ENCODE results near the gene BACH2. TPM values are rescaled to one million over a fixed set of nuclear protein-coding genes. Genes with fewer than 3 reads are reported as not detected.
A peak's percentile ranks its signal among the peaks of the same experiment; 100 is the strongest.

Gene BACH2
- total RNA-seq, 1 donor from 2014 or later, result 2.6 TPM

DNA sequence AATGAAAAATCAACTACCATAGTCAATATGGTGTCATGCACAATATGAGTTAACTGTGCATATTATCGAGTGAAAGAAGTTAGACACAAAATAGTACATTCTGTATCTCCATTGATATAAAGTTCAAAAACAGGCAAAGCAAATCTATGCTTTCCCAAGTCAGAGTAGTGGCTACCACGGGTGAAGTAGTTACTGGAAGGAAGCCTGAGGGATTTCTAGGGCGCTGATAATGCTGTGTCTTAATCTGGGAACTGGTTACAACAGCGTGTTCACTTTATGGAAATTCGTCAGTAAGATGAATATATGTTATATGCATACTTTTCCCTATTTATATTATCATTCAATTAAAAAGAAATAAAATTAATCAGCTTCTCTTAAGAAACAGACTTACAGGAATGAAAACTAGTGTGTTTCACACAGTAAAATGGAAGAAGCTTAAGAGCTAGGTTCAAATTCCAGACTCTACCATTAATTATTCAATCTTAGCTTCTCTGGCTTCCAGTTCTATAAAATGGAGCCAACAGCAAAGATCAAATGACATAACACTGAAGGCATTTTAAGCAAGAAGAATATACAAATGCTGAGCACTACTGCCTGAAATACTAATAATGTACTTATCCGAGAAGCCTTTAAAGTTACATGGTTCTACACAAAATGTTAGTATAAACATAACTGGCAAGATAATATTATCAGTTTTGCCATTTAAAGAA lies 19.2 kb downstream of the BACH2 start:
- DNase-seq (ENCODE audit: low spot score), result no peak

DNA sequence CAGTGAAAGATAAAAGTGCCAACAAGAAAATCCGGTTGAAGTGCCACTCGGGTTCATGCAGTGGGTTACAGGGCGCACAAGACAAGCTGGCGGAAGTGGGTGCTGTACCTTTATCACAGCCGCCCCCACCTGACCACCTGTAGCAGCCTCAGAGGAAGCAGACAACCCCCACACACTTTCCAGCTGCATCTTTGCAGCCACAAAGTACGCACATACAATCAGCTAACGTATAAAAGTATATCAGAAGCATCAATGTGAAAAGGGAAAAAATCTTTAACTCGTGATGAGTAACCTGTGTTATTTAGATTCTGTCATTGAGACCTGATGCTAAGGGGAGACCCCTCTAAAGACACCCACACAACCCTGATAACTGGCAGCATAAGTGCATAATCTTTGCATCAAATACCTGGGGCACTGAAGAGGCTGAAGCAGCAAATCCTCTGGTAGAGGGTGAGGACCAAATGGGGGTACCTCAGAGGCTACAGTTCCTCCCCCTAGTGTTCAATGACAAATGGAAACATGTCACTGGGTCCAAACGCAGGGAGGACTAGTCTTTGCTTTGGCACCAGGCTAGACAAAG lies 22.1 kb downstream of the BACH2 start:
- DNase-seq (ENCODE audit: low spot score), result peak; percentile 52

DNA sequence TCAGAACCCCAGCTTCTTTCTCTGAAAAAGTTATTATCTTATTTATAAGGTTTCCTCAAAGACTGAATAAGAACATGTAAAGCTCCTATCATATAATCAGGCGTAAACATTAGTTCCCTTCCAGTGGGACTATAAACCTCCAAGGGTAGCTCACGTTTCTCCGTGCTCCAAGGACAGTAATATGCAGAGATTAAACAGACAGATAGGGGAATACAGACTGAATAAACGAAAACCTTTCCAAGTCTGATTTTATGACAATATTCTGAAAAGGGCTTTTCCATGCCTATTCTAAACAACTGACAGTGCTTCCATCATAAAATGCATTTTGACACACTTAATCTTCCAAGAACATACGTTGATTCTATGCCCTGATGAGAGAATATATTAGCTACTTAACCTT lies 22.8 kb downstream of the BACH2 start:
- no peak for DNase-seq (ENCODE audit: low spot score)

DNA sequence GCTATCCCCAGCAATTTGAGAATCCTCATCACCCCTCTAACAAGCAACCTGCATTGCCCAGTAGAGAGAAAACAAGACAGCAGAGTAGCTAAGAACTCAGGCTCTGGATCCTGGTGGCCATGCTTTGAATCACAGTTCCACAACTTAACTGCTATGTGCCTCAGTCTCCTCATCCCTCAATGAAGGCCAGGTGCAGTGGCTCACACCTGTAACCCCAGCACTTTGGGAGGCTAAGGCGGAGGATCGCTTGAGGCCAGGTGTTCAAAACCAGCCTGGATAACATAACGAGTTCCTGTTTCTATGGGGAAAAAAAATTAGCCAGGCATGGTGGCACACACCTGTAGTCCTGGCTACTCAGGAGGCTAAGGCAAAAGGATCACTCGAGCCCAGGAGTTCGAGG lies 23.7 kb downstream of the BACH2 start:
- DNase-seq (ENCODE audit: low spot score), result no peak

DNA sequence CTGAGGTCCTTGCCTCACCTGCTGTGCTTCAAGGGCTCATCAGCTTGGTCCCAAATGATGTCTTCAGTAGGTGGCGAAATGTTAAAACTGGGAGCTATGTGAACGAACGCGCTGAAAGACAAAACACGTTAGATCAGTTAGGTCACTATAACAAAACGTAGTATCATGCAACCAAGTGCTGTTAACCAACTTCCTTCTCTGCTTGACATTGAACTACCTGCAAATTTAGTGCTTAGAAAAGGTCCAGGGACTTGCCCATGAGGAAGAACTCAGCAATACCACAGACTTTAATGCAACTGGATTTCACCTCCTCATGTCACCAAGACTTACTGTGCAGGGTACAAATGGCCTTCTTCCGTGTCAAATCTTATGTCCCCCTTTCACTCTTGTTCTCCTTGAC lies 24.8 kb downstream of the BACH2 start:
- no peak for DNase-seq (ENCODE audit: low spot score)

- DNase-seq (ENCODE audit: low spot score), result no peak
Measured at GRCh38 chr6:90269334-90269733, 27.3 kb downstream of the BACH2 start.

DNA sequence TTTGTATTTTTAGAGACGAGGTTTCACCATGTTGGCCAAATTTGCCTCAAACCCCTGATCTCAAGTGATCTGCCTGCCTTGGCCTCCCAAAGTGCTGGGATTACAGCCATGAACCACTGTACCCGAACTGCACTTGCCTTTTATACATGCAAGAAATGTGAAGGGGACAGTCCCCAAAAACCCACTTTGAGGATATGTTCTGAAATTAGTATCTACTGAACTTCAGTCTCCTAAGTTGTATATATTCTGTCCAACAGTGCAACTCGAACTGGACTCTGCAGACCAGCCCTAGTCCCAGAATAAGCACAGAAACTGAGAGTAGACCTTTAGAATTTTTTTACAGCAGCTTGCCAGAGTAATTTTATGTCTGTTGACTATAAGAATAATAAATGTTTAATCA lies 28.5 kb downstream of the BACH2 start:
- DNase-seq (ENCODE audit: low spot score), result no peak

- no peak for DNase-seq (ENCODE audit: low spot score)
Measured at GRCh38 chr6:90266905-90267621, 29.6 kb downstream of the BACH2 start.

DNA sequence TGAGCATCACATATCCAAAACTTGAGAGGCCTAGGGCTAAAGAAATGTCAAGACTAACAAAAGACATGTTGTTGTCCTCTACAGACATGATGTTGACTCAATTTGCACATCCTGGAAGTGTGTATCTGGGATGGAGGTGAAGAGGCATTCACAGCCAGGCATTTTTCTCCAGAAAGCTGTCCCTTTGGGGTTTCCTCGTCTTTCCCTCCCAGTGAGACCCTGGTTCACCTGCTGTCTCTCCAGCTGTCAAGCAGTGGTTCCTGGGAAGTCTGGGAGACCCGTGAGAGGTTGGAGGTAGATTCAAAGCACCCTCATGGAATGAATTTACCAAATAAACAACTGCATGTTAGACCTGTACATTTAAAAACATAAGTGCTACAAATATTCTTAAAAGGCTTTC lies 32.1 kb downstream of the BACH2 start:
- DNase-seq (ENCODE audit: low spot score), result no peak

DNA sequence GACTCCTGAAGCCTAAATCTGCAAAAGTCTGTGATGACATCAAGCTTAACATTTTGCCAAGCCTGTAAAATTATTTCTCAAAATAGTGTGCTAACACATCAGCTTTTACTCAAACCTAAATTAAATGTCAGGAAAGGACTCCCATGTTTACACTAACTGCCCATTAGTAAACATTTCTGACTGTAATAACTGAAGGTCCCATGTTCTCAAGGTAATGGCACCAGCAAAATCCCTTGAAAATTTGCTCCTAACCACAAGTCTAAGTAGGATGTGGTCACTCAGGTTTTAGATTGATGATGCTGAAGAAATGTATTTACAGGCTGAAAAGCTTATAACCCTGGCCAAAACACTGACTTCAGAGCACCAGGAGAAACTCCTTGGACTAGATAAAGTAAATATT lies 33.0 kb downstream of the BACH2 start:
- no peak for DNase-seq (ENCODE audit: low spot score)

DNA sequence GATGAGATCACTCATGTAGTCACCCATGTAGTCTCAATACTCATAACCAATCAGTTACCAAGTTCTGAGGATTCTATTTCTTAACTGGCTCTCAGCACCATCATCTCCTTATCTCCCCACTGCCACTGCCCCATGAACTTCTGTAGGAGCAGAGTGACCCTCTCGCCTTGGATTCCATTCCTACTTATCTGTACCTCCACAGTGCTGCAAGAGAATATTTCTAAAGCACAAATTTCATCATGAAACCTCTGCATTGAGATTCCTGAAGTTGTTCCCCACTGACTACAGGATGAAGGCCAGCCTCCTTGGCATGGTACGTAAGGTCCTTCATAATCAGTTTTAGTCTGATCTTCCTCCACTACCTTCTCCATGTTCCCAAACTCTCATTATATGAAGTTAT lies 34.8 kb downstream of the BACH2 start:
- DNase-seq (ENCODE audit: low spot score), result no peak

DNA sequence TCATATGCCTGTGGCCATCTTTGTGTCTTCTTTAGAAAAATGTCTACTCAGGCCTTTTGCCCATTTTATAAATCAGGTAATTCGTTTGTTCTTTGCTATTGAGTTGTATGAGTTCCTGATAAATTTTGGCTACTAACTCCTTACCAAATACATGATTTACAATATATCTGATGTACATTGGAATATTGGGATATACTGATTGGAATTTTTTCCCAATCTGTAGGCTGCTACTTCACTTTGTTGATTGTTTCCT lies 39.2 kb downstream of the BACH2 start:
- DNase-seq (ENCODE audit: low spot score), result no peak

DNA sequence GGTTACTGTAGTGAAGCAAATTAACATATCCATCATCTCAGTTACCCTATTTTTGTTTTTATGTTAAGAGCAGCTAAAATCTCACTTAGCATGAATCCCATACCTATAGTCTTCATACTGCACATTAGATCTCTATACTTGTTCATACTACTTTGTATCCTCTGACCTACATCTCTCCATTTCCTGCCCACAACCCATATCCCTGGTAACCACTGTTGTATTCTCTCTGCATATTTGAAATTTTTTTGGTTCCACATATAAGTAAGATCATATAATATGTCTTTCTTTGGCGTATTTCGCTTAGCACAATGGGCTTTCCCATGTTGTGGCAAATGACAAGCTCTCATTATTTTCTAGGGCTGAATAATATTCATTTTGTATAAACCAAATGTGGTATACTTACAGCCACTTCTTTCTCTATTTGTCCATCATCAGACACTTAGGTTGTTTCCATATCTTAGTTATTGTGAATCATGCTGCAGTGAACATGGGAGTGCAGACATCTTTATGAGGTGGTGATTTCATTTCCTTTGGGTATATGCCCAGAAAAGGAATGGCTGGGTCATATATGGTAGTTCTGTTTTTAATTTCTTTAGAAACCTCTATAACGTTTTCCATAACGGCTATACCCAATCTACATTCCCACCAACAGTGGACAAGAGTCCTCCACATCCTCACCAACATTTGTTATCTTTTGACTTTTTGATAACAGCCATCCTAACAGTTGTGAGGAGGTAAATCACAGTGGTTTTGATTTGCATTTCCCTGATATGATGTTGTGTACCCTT lies 39.8 kb downstream of the BACH2 start:
- no peak for DNase-seq (ENCODE audit: low spot score)

GRCh38 chr6:90253631-90254030 lies 43.0 kb downstream of the BACH2 start:
- DNase-seq (ENCODE audit: low spot score), result no peak

- DNase-seq (ENCODE audit: low spot score), result no peak
Measured at GRCh38 chr6:90251295-90251992, 45.2 kb downstream of the BACH2 start.

DNA sequence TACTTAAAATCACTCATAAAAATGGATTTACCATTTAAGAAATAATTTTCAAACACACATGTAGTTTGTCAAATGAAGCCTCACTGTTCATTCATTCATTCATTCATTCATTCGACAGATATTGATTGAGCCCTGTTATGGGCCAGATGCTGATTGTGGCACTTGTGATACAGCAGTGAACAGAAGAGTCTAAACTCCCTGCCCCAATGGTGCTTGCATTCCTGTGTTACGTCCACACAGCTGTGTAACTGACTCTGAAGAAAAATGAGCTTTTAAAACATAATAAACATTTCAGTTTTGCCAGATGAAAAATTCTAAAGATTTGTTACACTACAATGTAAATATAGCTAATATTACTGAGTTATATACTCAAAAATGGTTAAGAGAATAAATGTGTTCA lies 46.2 kb downstream of the BACH2 start:
- DNase-seq (ENCODE audit: low spot score), result no peak

GRCh38 chr6:90249458-90249857 lies 47.2 kb downstream of the BACH2 start:
- no peak for DNase-seq (ENCODE audit: low spot score)

GRCh38 chr6:90249034-90249433 lies 47.6 kb downstream of the BACH2 start:
- DNase-seq (ENCODE audit: low spot score), result no peak

- DNase-seq (ENCODE audit: low spot score), result no peak
Measured at GRCh38 chr6:90247262-90247661, 49.4 kb downstream of the BACH2 start.

- no peak for DNase-seq (ENCODE audit: low spot score)
Measured at GRCh38 chr6:90241229-90241880, 55.3 kb downstream of the BACH2 start.

GRCh38 chr6:90238496-90239266 lies 58.0 kb downstream of the BACH2 start:
- DNase-seq (ENCODE audit: low spot score), result no peak
